ENCODE measurements around the gene PREB.

The PREB gene

GRCh38 chr2:27095427-27095744, 39.0 kb downstream of the PREB start:
- no peak for TF ChIP-seq CTCF (IDR thresholded peaks at IDR 0.05; ENCODE audit: control insufficient read depth, insufficient read depth, low read depth, low read length, missing control alignments)

GRCh38 chr2:27094353-27094984, 40.0 kb downstream of the PREB start:
- no peak for TF ChIP-seq CTCF (IDR thresholded peaks at IDR 0.05; ENCODE audit: control insufficient read depth, insufficient read depth, low read depth, low read length, missing control alignments)
- H3K4me3 ChIP-seq (ENCODE audit: control insufficient read depth, low read depth, low read length) = no peak overlapping the region
- DNase-seq (ENCODE audit: low read depth) = no peak

More at GRCh38 chr2:27095427-27095744, 39.0 kb downstream of the PREB start:
- DNase-seq (ENCODE audit: low read depth) = no peak
- no peak overlapping the region for H3K4me3 ChIP-seq (ENCODE audit: control insufficient read depth, low read depth, low read length)

- no peak for DNase-seq (ENCODE audit: low read depth)
Observed at GRCh38 chr2:27093430-27094352, 40.7 kb downstream of the PREB start.

GRCh38 chr2:27092696-27093429, 41.6 kb downstream of the PREB start:
- DNase-seq (ENCODE audit: low read depth) = no peak
- TF ChIP-seq CTCF (IDR thresholded peaks at IDR 0.05; ENCODE audit: control insufficient read depth, insufficient read depth, low read depth, low read length, missing control alignments) = no peak
- no peak overlapping the region for H3K4me3 ChIP-seq (ENCODE audit: control insufficient read depth, low read depth, low read length)

More at GRCh38 chr2:27093430-27094352, 40.7 kb downstream of the PREB start:
- TF ChIP-seq CTCF (IDR thresholded peaks at IDR 0.05; ENCODE audit: control insufficient read depth, insufficient read depth, low read depth, low read length, missing control alignments) = no peak
- no peak overlapping the region for H3K4me3 ChIP-seq (ENCODE audit: control insufficient read depth, low read depth, low read length)

GRCh38 chr2:27091746-27092695, 42.4 kb downstream of the PREB start:
- TF ChIP-seq CTCF (IDR thresholded peaks at IDR 0.05; ENCODE audit: control insufficient read depth, insufficient read depth, low read depth, low read length, missing control alignments) = no peak
- H3K4me3 ChIP-seq (ENCODE audit: control insufficient read depth, low read depth, low read length) = no peak overlapping the region
- DNase-seq (ENCODE audit: low read depth) = no peak

All from AG09309 (cell line).